Mesenchymal stem cell (in vitro differentiated cells and primary cell): ENCODE measurements around the gene RNF212.

ENCODE experiments used
- DNase-seq: peaks from one replicate; pipeline ENCODE4 v3.0.0-alpha.2; 2013
- H2AFZ ChIP-seq: one replicate; pipeline ENCODE4 v1.6.1; 2013; ENCODE audit warnings: low read depth, mild to moderate bottlenecking, control low read depth, inconsistent platforms, low read length, moderate library complexity
- H2AK5ac ChIP-seq: 2 replicates; pipeline ENCODE4 v1.6.1; 2013; ENCODE audit warnings: low read length, moderate library complexity, mild to moderate bottlenecking, inconsistent platforms; ENCODE audit not compliant: severe bottlenecking
- H2BK120ac ChIP-seq: one replicate; pipeline ENCODE4 v1.6.1; 2013; ENCODE audit warnings: low read depth, mild to moderate bottlenecking, inconsistent platforms, low read length, moderate library complexity
- H2BK12ac ChIP-seq, 2 experiments: one replicate each; pipeline ENCODE4 v1.6.1; 2013; ENCODE audit warnings: inconsistent platforms in 2 of 2, low read length in 2 of 2, mild to moderate bottlenecking in 2 of 2, moderate library complexity in 2 of 2, control low read depth in 1 of 2
- H2BK15ac ChIP-seq: one replicate; pipeline ENCODE4 v1.6.1; 2013; ENCODE audit warnings: mild to moderate bottlenecking, low read depth, inconsistent platforms; ENCODE audit not compliant: poor library complexity, severe bottlenecking
- H2BK5ac ChIP-seq: 2 replicates; pipeline ENCODE4 v1.6.1; 2013; ENCODE audit warnings: low read depth, mild to moderate bottlenecking, low read length, control low read depth, inconsistent platforms; ENCODE audit not compliant: poor library complexity, severe bottlenecking
- H3K14ac ChIP-seq, 2 experiments: one replicate each; pipeline ENCODE4 v1.6.1; 2013; ENCODE audit warnings: inconsistent platforms in 2 of 2, low read length in 2 of 2, control low read depth in 1 of 2, mild to moderate bottlenecking in 1 of 2, moderate library complexity in 1 of 2
- H3K18ac ChIP-seq, 2 experiments: one replicate each; pipeline ENCODE4 v1.6.1; 2013; ENCODE audit warnings: inconsistent platforms in 2 of 2, low read length in 2 of 2, control low read depth in 1 of 2, low read depth in 1 of 2, mild to moderate bottlenecking in 1 of 2
- H3K23ac ChIP-seq, 2 experiments: one replicate each; pipeline ENCODE4 v1.6.1; 2013; ENCODE audit warnings: inconsistent platforms in 2 of 2, low read length in 2 of 2, mild to moderate bottlenecking in 2 of 2, moderate library complexity in 2 of 2, control low read depth in 1 of 2
- H3K27ac ChIP-seq: 2 replicates; pipeline ENCODE4 v1.5.1; 2013; ENCODE audit warnings: mild to moderate bottlenecking, moderate library complexity, low read length, control low read depth, inconsistent platforms; ENCODE audit not compliant: poor library complexity, severe bottlenecking
- H3K27me3 ChIP-seq, 2 experiments: 2 replicates each; pipeline versions ENCODE4 v1.6.1 to v1.7.0; 2013; ENCODE audit warnings: low read length in 2 of 2, mild to moderate bottlenecking in 2 of 2, moderate library complexity in 2 of 2, control low read depth in 1 of 2, inconsistent platforms in 1 of 2; ENCODE audit not compliant: control insufficient read depth in 1 of 2, insufficient read depth in 1 of 2
- H3K36me3 ChIP-seq, 2 experiments: 2 replicates each; pipeline versions ENCODE4 v1.6.1 to v1.7.0; 2013; ENCODE audit warnings: low read length in 2 of 2, control low read depth in 1 of 2, inconsistent platforms in 1 of 2, low read depth in 1 of 2, mild to moderate bottlenecking in 1 of 2; ENCODE audit not compliant: insufficient read depth in 2 of 2, control insufficient read depth in 1 of 2
- H3K4ac ChIP-seq, 2 experiments: one replicate each; pipeline ENCODE4 v1.6.1; 2013; ENCODE audit warnings: inconsistent platforms in 2 of 2, low read length in 2 of 2, mild to moderate bottlenecking in 2 of 2, moderate library complexity in 2 of 2, control low read depth in 1 of 2, low read depth in 1 of 2
- H3K4me1 ChIP-seq: 2 replicates; pipeline ENCODE4 v1.6.1; 2013; ENCODE audit warnings: low read depth, low read length, control low read depth; ENCODE audit not compliant: control insufficient read depth, insufficient read depth
- H3K4me2 ChIP-seq: 2 replicates; pipeline ENCODE4 v1.6.1; 2013; ENCODE audit warnings: low read length, mild to moderate bottlenecking, inconsistent platforms; ENCODE audit not compliant: poor library complexity, severe bottlenecking
- H3K4me3 ChIP-seq, 2 experiments: 2 replicates each; pipeline versions ENCODE4 v1.5.1 to v1.7.0; 2013; ENCODE audit warnings: low read length in 2 of 2, mild to moderate bottlenecking in 2 of 2, control low read depth in 1 of 2, low read depth in 1 of 2; ENCODE audit not compliant: insufficient read depth in 1 of 2
- H3K79me1 ChIP-seq: replicated peaks from 2 replicates; pipeline ENCODE4 v1.6.1; 2013; ENCODE audit warnings: mild to moderate bottlenecking, control low read depth, low read length, inconsistent platforms; ENCODE audit not compliant: poor library complexity, severe bottlenecking
- H3K9ac ChIP-seq: 2 replicates; pipeline ENCODE4 v1.7.0; 2013; ENCODE audit warnings: mild to moderate bottlenecking, low read length, moderate library complexity
- H3K9me3 ChIP-seq: 2 replicates; pipeline ENCODE4 v1.7.0; 2013; ENCODE audit warnings: mild to moderate bottlenecking, low read length; ENCODE audit not compliant: control insufficient read depth
- H4K8ac ChIP-seq: one replicate; pipeline ENCODE4 v1.6.1; 2013; ENCODE audit warnings: inconsistent platforms, mild to moderate bottlenecking, low read length, moderate library complexity
- H4K91ac ChIP-seq: one replicate; pipeline ENCODE4 v1.6.1; 2013; ENCODE audit warnings: mild to moderate bottlenecking, low read length, inconsistent platforms
- WGBS: methylation state at CpG from one replicate; pipeline ENCODE4 v1.1.7; 2013; ENCODE audit warnings: mixed read lengths; 5-methylcytosine and 5-hydroxymethylcytosine counted together

Gene RNF212

DNA sequence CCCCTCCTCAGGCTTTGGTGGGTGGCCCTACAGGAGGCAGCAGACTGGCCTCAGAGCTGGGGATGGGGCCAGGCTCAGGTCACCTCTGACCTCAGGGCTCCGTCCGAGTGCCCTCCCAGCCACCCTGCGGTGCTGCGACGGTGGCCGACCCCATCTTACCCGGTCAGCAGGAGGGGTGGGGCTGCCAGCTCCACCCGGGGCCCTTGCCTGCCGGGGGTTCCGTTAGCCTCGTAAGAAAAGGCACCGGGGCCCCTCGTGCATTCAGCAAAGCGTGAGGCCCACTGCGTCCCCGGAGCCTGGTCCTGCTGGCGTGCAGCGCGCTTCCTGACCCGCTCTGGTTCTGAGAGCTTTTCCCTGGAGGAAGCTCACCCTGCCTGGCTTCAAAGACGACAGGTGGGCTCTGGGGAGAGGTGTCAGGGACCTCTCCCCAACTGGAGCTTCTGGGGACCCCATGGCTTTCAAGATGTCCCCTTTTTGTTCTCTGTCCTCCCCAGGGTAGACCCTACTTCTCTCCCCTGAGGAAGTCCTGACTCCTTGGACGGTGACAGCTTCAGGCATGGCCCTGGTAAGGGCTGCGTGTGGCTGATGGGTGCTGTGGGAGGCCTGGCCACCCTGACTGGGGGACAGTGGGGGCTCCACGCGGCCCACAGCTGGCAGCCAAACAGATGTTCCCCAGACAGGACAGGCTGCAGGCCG lies 86.0 kb downstream of the RNF212 start:
- H3K27ac ChIP-seq = no peak overlapping the region
- peak overlapping the region in 1 of 2 experiments; percentile 24 for H2BK12ac ChIP-seq
- H3K4me1 ChIP-seq = peaks cover 34% of the 10 kb centered on the region
- H3K27me3 ChIP-seq = peaks cover 0 to 36% of the 10 kb centered on the region in 2 experiments
- H3K4ac ChIP-seq = no peak overlapping the region
- H4K8ac ChIP-seq = no peak overlapping the region
- no peak overlapping the region for H3K23ac ChIP-seq
- DNase-seq = no peak
- no peaks in the 10 kb centered on the region for H3K9me3 ChIP-seq
- no peak overlapping the region for H2BK5ac ChIP-seq
- WGBS = 80% methylated on average over 26 of the region's 26 CpGs
- H3K18ac ChIP-seq = peak overlapping the region in 1 of 2 experiments; percentile 17
- no peak overlapping the region for H3K4me2 ChIP-seq
- peak overlapping the region; percentile 33 for H2BK15ac ChIP-seq
- H3K36me3 ChIP-seq = peaks cover 20 to 45% of the 10 kb centered on the region in 2 experiments
- H2AFZ ChIP-seq = no peak overlapping the region
- peak overlapping the region in 1 of 2 experiments; percentile 72 for H3K14ac ChIP-seq
- no peak overlapping the region for H3K4me3 ChIP-seq
- no peak overlapping the region for H2BK120ac ChIP-seq
- no peak overlapping the region for H3K9ac ChIP-seq
- H4K91ac ChIP-seq = peak overlapping the region; percentile 62
- H2AK5ac ChIP-seq = peak overlapping the region; percentile 24
- H3K79me1 ChIP-seq = peaks cover under 1% of the 10 kb centered on the region

DNA sequence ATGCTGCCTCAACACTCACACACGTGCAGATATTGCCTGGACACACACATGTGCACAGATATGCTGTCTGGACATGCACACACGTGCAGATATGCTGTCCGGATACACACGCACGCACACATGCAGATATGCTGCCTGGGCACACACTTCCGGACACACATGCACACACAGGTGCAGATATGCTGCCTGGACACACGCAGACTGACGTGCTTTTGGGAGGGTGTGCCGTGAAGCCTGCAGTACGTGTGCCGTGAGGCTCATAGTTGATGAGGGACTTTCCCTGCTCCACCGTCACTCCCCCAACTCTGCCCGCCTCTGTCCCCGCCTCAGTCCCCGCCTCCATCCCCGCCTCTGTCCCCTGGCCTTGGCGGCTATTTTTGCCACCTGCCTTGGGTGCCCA lies 87.2 kb downstream of the RNF212 start:
- Histone ChIP-seq H3K27ac (no peak overlapping the region), H3K14ac (no peak overlapping the region), H4K91ac (no peak overlapping the region), H3K23ac (no peak overlapping the region), H3K18ac (no peak overlapping the region), H3K79me1 (peaks cover 13% of the 10 kb centered on the region), H3K4me1 (peaks cover 41% of the 10 kb centered on the region), H2BK120ac (no peak overlapping the region), H3K27me3 (peaks cover 0 to 23% of the 10 kb centered on the region in 2 experiments), H3K36me3 (peaks cover 20 to 52% of the 10 kb centered on the region in 2 experiments), H2BK15ac (no peak overlapping the region), H3K9me3 (no peaks in the 10 kb centered on the region), H2BK12ac (no peak overlapping the region), H2AK5ac (no peak overlapping the region), H3K9ac (no peak overlapping the region), H2AFZ (no peak overlapping the region), H4K8ac (no peak overlapping the region), H3K4ac (no peak overlapping the region), H3K4me2 (no peak overlapping the region), H2BK5ac (no peak overlapping the region), H3K4me3 (no peak overlapping the region)
- peak; percentile 31 for DNase-seq
- 74% methylated on average over 17 of the region's 17 CpGs for WGBS

DNA sequence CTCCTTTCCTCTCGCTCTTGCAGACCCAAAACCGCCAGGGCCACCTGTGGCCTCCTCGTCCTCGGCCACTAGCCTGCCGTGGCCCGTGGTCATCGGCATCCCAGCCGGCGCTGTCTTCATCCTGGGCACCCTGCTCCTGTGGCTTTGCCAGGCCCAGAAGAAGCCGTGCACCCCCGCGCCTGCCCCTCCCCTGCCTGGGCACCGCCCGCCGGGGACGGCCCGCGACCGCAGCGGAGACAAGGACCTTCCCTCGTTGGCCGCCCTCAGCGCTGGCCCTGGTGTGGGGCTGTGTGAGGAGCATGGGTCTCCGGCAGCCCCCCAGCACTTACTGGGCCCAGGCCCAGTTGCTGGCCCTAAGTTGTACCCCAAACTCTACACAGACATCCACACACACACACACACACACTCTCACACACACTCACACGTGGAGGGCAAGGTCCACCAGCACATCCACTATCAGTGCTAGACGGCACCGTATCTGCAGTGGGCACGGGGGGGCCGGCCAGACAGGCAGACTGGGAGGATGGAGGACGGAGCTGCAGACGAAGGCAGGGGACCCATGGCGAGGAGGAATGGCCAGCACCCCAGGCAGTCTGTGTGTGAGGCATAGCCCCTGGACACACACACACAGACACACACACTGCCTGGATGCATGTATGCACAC lies 88.3 kb downstream of the RNF212 start:
- no peak overlapping the region for H4K91ac ChIP-seq
- H3K4ac ChIP-seq = no peak overlapping the region
- H3K27me3 ChIP-seq = peaks cover 0 to 15% of the 10 kb centered on the region in 2 experiments
- no peak overlapping the region for H2BK12ac ChIP-seq
- H2BK5ac ChIP-seq = no peak overlapping the region
- H3K18ac ChIP-seq = no peak overlapping the region
- H3K36me3 ChIP-seq = peaks cover 20 to 55% of the 10 kb centered on the region in 2 experiments
- H3K79me1 ChIP-seq = peaks cover 16% of the 10 kb centered on the region
- no peak overlapping the region for H3K14ac ChIP-seq
- no peak overlapping the region for H4K8ac ChIP-seq
- H2BK15ac ChIP-seq = no peak overlapping the region
- DNase-seq = no peak
- WGBS = 98% methylated on average over 31 of the region's 32 CpGs
- no peaks in the 10 kb centered on the region for H3K9me3 ChIP-seq
- H3K4me3 ChIP-seq = no peak overlapping the region
- H2AK5ac ChIP-seq = no peak overlapping the region
- no peak overlapping the region for H2AFZ ChIP-seq
- H3K23ac ChIP-seq = peak overlapping the region in 1 of 2 experiments; percentile 1
- H2BK120ac ChIP-seq = no peak overlapping the region
- H3K4me2 ChIP-seq = no peak overlapping the region
- no peak overlapping the region for H3K27ac ChIP-seq
- H3K9ac ChIP-seq = no peak overlapping the region
- peaks cover 38% of the 10 kb centered on the region for H3K4me1 ChIP-seq

DNA sequence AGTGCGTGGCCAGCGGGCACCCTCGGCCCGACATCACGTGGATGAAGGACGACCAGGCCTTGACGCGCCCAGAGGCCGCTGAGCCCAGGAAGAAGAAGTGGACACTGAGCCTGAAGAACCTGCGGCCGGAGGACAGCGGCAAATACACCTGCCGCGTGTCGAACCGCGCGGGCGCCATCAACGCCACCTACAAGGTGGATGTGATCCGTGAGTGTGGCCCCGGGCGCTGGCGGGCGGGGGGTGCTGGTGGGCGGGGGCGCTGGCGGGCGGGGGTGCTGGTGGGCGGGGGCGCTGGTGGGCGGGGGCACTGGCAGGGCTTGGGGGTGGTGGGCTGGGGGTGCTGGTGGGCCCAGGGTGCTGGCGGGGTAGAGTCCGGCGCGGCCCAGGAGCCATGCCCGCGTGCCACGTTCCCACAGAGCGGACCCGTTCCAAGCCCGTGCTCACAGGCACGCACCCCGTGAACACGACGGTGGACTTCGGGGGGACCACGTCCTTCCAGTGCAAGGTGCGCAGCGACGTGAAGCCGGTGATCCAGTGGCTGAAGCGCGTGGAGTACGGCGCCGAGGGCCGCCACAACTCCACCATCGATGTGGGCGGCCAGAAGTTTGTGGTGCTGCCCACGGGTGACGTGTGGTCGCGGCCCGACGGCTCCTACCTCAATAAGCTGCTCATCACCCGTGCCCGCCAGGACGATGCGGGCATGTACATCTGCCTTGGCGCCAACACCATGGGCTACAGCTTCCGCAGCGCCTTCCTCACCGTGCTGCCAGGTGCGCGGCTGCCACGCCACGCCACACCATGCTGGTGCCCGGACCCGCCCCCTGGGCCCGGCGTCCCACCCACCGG lies 89.2 kb downstream of the RNF212 start:
- Histone ChIP-seq H3K18ac (no peak overlapping the region), H3K23ac (no peak overlapping the region), H3K4ac (no peak overlapping the region), H2BK120ac (no peak overlapping the region), H3K79me1 (peaks cover 23% of the 10 kb centered on the region), H4K91ac (no peak overlapping the region), H3K9me3 (no peaks in the 10 kb centered on the region), H2AK5ac (no peak overlapping the region), H3K4me2 (no peak overlapping the region), H2BK5ac (no peak overlapping the region), H2BK12ac (no peak overlapping the region), H3K27ac (no peak overlapping the region), H3K9ac (no peak overlapping the region), H2AFZ (no peak overlapping the region), H3K4me3 (no peak overlapping the region), H3K27me3 (peaks cover 0 to 9% of the 10 kb centered on the region in 2 experiments), H3K14ac (no peak overlapping the region), H3K36me3 (peaks cover 20 to 58% of the 10 kb centered on the region in 2 experiments), H3K4me1 (peaks cover 47% of the 10 kb centered on the region), H4K8ac (no peak overlapping the region), H2BK15ac (no peak overlapping the region)
- 99% methylated on average over 61 of the region's 83 CpGs for WGBS
- no peak for DNase-seq
